Kidney epithelial cell (primary cell): ENCODE measurements around the gene RYR1. TPM values are rescaled to one million over a fixed set of nuclear protein-coding genes. Genes with fewer than 3 reads are reported as not detected.
"Not testable (repeated sequence)": the region's sequence is repeated elsewhere in the genome, so short reads cannot be mapped to it uniquely, and the experiment has no call there.

Experiments
- DNase-seq: peaks from one replicate; pipeline ENCODE4 v3.0.0-alpha.2; 2010; ENCODE audit warnings: low read depth
- H3K27me3 ChIP-seq: 2 replicates; pipeline ENCODE4 v1.6.0; 2011; ENCODE audit warnings: low read length; ENCODE audit not compliant: control insufficient read depth, insufficient read depth
- H3K36me3 ChIP-seq: 2 replicates; pipeline ENCODE4 v1.5.1; 2011; ENCODE audit warnings: low read length; ENCODE audit not compliant: control insufficient read depth, insufficient read depth
- H3K4me3 ChIP-seq: 2 replicates; pipeline ENCODE4 v1.5.1; 2011; ENCODE audit warnings: low read depth, mild to moderate bottlenecking, control low read depth, low read length
- total RNA-seq: library from RNA; depleted of rRNA; stranded (reverse); fragments of >200 nt; gene quantifications from 2 replicates; pipeline ENCODE4 v1.2.3, GENCODE V29; 2015
- TF ChIP-seq, protein P1 (sequence below): IDR thresholded peaks from 2 replicates; pipeline ENCODE4 v1.5.1; 2011; ENCODE audit warnings: mild to moderate bottlenecking, moderate library complexity, low read length, control low read depth, inconsistent platforms; ENCODE audit not compliant: insufficient read depth, poor library complexity, severe bottlenecking

RYR1 gene
- total RNA-seq, 1 donor from 2014 or later = 0.17 TPM

DNA sequence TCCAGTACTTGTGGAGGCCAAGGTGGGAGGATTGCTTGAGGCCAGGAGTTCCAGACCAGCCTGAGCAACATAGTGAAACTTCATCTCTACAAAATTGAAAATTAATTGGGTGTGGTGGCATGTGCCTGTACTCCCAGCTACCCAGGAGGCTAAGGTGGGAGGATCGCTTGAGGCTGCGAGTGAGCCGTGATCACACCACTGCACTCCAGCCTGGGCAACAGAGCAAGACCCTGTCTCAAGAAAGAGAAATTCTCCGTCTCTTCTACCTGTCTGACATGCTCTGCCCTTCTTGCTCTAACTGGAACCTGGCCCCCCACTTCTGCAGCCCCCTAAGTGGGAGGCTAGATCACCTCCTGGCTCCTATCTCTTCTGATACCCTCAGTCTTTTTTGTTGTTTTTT, 192.9 kb downstream of the RYR1 start:
- no peak for DNase-seq
- Histone ChIP-seq H3K4me3 (no peak overlapping the region), H3K36me3 (peaks cover 4% of the 10 kb centered on the region), H3K27me3 (no peaks in the 10 kb centered on the region)
- TF ChIP-seq, protein P1, sequence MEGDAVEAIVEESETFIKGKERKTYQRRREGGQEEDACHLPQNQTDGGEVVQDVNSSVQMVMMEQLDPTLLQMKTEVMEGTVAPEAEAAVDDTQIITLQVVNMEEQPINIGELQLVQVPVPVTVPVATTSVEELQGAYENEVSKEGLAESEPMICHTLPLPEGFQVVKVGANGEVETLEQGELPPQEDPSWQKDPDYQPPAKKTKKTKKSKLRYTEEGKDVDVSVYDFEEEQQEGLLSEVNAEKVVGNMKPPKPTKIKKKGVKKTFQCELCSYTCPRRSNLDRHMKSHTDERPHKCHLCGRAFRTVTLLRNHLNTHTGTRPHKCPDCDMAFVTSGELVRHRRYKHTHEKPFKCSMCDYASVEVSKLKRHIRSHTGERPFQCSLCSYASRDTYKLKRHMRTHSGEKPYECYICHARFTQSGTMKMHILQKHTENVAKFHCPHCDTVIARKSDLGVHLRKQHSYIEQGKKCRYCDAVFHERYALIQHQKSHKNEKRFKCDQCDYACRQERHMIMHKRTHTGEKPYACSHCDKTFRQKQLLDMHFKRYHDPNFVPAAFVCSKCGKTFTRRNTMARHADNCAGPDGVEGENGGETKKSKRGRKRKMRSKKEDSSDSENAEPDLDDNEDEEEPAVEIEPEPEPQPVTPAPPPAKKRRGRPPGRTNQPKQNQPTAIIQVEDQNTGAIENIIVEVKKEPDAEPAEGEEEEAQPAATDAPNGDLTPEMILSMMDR = no peak

DNA sequence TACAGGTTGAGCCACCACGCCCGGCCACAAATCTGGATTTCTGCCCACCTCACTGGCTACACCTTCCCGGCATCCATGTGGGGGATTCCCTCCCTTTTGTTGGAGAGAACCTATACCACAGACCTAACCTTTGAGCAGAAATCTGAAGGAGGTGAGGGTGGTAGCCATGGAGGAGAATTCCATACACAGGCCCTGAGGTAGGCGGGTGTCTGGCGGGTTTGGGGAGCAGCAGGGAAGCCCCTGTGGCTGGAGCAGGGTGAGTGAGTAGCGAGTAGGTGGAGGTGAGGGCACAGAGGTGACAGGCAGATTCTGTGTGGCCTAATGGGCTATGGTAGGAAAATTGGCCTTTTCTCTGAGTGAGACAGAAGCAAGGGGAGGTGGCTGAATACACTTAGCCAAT, 196.1 kb downstream of the RYR1 start:
- no peak for DNase-seq
- Histone ChIP-seq H3K36me3 (peaks cover 4% of the 10 kb centered on the region), H3K27me3 (no peaks in the 10 kb centered on the region), H3K4me3 (no peak overlapping the region)
- TF ChIP-seq, protein P1 = no peak

DNA sequence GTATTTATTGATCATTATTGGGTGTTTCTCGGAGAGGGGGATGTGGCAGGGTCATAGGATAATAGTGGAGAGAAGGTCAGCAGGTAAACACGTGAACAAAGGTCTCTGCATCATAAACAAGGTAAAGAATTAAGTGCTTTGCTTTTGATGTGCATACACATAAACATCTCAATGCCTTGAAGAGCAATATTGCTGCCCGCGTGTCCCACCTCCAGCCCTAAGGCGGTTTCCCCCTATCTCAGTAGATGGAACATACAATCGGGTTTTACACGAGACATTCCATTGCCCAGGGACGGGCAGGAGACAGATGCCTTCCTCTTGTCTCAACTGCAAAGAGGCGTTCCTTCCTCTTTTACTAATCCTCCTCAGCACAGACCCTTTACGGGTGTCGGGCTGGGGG, 197.8 kb downstream of the RYR1 start:
- DNase-seq, H3K4me3 ChIP-seq, H3K27me3 ChIP-seq, H3K36me3 ChIP-seq: not testable (repeated sequence)

DNA sequence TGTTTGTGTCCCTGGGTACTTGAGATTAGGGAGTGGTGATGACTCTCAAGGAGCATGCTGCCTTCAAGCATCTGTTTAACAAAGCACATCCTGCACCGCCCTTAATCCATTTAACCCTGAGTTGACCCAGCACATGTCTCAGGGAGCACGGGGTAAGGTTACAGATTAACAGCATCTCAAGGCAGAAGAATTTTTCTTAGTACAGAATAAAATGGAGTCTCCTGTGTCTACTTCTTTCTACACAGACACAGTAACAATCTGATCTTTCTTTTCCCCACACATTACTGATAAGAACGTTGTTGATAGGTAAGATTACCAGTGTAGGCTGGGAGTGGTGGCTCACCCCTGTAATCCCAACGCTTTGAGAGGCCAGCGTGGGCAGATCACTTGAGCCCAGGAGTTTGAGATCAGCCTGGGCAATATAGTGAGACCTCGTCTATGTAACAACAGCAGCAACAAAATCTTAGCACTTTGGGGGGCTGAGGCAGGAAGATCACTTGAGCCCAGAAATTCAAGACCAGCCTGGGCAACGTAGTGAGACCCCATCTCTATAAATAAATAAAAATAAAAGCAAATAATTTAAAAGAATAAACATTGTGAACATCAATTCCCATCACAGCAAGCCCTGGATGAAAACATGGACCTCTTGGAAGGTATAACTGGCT, 198.5 kb downstream of the RYR1 start:
- not testable (repeated sequence) for DNase-seq, H3K4me3 ChIP-seq, H3K27me3 ChIP-seq, H3K36me3 ChIP-seq

DNA sequence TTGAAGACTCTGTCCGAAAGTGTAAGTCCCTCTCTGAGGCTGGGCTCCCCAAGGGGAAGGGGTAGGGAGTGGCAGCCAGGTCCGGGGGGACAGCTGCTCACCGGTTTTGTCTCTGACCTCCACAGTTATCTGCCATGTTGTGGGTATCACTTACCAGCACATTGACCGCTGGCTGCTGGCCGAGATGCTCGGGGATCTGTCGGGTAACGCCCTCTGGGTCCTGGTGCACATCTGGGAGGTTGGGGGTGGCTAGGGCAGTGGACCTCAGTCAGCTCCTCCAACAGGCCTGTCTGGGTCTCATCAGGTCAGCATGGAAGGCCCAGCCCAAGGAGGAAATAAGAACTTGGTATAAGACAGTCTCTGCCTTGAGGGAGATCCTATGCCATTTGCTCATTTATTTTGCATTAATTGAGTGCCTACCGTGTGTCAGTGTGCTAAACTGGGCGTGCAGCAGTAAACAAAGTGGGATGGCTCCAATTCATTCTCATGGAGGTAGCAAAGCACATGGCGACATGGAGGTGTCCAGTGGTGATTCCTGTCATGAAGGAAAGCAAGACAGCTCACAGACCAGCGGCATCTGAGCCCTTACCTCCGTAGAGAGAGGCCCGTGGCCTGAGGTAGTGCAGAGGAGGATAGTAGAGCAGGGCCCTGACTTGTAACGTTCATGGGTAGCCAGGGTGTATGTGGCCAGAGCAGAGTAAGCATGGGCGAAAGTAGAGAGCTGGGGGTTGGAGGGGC, 199.2 kb downstream of the RYR1 start:
- peaks cover 4% of the 10 kb centered on the region for H3K36me3 ChIP-seq
- DNase-seq = no peak
- H3K4me3 ChIP-seq = no peak overlapping the region
- TF ChIP-seq, protein P1 = no peak
- H3K27me3 ChIP-seq = no peaks in the 10 kb centered on the region

DNA sequence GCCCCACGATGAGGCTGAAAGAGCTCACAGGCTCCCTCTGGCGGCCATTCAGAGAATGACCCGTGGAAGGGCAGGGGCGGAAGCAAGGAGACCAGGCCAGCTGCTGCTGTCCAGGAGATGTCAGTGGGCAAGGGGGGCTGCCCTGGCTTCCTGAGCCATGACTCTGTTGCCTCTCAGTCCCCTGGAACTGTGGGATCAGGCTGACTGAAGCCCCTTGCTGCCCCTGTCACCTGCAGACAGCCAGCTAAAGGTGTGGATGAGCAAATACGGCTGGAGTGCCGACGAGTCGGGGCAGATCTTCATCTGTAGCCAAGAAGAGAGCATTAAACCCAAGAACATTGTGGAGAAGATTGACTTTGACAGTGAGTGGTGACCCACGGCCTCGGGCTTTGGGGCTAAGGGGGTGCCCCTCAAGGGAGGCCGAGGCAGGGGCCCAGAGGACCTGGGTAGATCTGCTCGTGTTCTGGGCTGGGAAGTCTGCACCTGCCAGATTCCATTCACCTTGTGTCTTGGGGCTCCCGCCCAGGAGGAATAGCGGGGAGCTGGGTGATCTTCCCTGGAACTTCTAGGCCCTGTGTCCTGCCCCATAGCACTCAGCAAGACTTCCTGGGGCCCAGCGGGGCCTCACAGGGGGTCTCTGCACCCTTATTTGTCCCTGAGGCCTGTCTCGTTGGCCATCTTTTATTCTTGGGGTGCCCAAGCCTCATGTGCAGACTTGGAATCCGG, 201.4 kb downstream of the RYR1 start:
- Histone ChIP-seq H3K4me3 (no peak overlapping the region), H3K36me3 (peaks cover 2% of the 10 kb centered on the region), H3K27me3 (no peaks in the 10 kb centered on the region)
- DNase-seq = no peak
- TF ChIP-seq, protein P1 = peak; percentile 91
